Kidney epithelial cell (primary cell): ENCODE measurements around the gene KRTAP10-4. TPM values are rescaled to one million over a fixed set of nuclear protein-coding genes. Genes with fewer than 3 reads are reported as not detected.

Source experiments
- DNase-seq: peaks from one replicate; pipeline ENCODE4 v3.0.0-alpha.2; 2010; ENCODE audit warnings: low read depth
- H3K27me3 ChIP-seq: 2 replicates; pipeline ENCODE4 v1.6.0; 2011; ENCODE audit warnings: low read length; ENCODE audit not compliant: control insufficient read depth, insufficient read depth
- H3K36me3 ChIP-seq: 2 replicates; pipeline ENCODE4 v1.5.1; 2011; ENCODE audit warnings: low read length; ENCODE audit not compliant: control insufficient read depth, insufficient read depth
- H3K4me3 ChIP-seq: 2 replicates; pipeline ENCODE4 v1.5.1; 2011; ENCODE audit warnings: low read depth, mild to moderate bottlenecking, control low read depth, low read length
- CTCF ChIP-seq: IDR thresholded peaks from 2 replicates; pipeline ENCODE4 v1.5.1; 2011; ENCODE audit warnings: mild to moderate bottlenecking, moderate library complexity, low read length, control low read depth, inconsistent platforms; ENCODE audit not compliant: insufficient read depth, poor library complexity, severe bottlenecking
- total RNA-seq: library from RNA; depleted of rRNA; stranded (reverse); fragments of >200 nt; gene quantifications from 2 replicates; pipeline ENCODE4 v1.2.3, GENCODE V29; 2015

The KRTAP10-4 gene
- total RNA-seq, 1 donor from 2014 or later, result not detected

GRCh38 chr21:44564886-44565598 is 8.5 kb upstream of the KRTAP10-4 start:
- Histone ChIP-seq H3K27me3 (no peaks in the 10 kb centered on the region), H3K4me3 (no peak overlapping the region), H3K36me3 (no peaks in the 10 kb centered on the region)
- DNase-seq, result no peak
- TF ChIP-seq CTCF, result no peak

GRCh38 chr21:44566403-44566802 is 7.1 kb upstream of the KRTAP10-4 start:
- Histone ChIP-seq H3K27me3 (no peaks in the 10 kb centered on the region), H3K36me3 (no peaks in the 10 kb centered on the region), H3K4me3 (no peak overlapping the region)
- no peak for DNase-seq
- no peak for TF ChIP-seq CTCF

GRCh38 chr21:44567481-44568171 is 5.9 kb upstream of the KRTAP10-4 start:
- Histone ChIP-seq H3K4me3 (no peak overlapping the region), H3K27me3 (no peaks in the 10 kb centered on the region), H3K36me3 (no peaks in the 10 kb centered on the region)
- DNase-seq, result no peak
- TF ChIP-seq CTCF, result no peak

- Histone ChIP-seq H3K4me3 (no peak overlapping the region), H3K36me3 (no peaks in the 10 kb centered on the region), H3K27me3 (no peaks in the 10 kb centered on the region)
- no peak for DNase-seq
- no peak for TF ChIP-seq CTCF
These were observed 5.3 kb upstream of the KRTAP10-4 start for GRCh38 chr21:44568261-44568660.

- no peak for DNase-seq
- no peak for TF ChIP-seq CTCF
- no peaks in the 10 kb centered on the region for H3K27me3 ChIP-seq
- H3K36me3 ChIP-seq, result no peaks in the 10 kb centered on the region
- no peak overlapping the region for H3K4me3 ChIP-seq
These were observed 4.6 kb upstream of the KRTAP10-4 start for GRCh38 chr21:44568667-44569556.
